ENCODE results near the gene CMTM1. TPM values are rescaled to one million over a fixed set of nuclear protein-coding genes. Genes with fewer than 3 reads are reported as not detected.
"Not testable (repeated sequence)": the region's sequence is repeated elsewhere in the genome, so short reads cannot be mapped to it uniquely, and the experiment has no call there.

CMTM1 gene
- total RNA-seq, 1 experiment from 2014 or later: 5.8 TPM

DNA sequence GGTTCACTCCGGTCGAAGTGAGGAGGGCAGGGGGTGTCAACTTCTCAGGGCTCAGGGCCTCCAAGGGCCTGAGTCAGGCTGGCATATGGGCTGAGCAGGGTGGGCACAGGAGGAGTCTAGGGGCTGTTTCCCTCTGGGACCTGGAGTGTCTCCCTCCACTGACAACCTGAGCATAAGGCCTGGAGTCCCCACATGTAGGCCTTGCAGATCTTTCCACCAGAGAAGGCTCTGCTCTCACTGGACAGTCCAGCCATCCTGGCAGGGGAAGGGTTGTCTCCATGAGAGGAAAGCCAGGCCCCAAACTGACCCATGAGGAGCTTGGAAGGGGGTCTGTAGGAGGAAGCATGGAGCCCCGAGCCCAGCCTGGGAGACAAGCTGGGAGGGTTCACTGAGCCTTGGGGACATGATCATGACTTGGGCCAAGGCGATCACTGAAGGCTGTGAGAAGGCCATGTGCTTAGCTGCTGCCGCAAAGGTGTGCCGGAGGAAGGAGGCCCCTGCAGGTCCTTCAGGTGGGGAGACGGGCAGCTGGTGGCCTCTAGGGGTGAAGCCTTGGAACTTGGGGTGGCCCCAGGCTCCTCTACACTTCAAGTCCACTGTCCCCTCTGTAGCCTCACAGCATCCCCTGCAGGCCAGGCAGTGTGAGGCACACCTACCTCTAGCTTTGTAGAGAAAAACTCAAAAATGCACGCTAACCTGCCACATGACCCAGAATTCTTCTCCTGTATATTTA is 22.9 kb downstream of the CMTM1 start:
- DNase-seq: peak; percentile 89
- Histone ChIP-seq H3K4me3 (ENCODE audit: low read length) (no peak overlapping the region), H4K20me1 (ENCODE audit: insufficient read depth, low read depth, low read length) (0 out of 2 replicates have a peak, but pooled peaks cover 5% of the 10 kb centered on the region), H2AFZ (ENCODE audit: low read length) (no peak overlapping the region), H3K27me3 (ENCODE audit: low read length) (no peaks in the 10 kb centered on the region), H3K36me3 (ENCODE audit: insufficient read depth, low read length) (no peaks in the 10 kb centered on the region), H3K4me2 (ENCODE audit: low read depth, low read length, poor library complexity, severe bottlenecking) (no peak overlapping the region), H3K4me1 (ENCODE audit: low read length) (peaks cover 6% of the 10 kb centered on the region; the same call in 1 of the 2 replicates), H3K79me2 (ENCODE audit: low read length) (no peaks in the 10 kb centered on the region), H3K27ac (ENCODE audit: low read length) (no peak overlapping the region), H3K9ac (ENCODE audit: low read length) (no peak overlapping the region), H3K9me3 (ENCODE audit: low read length) (no peaks in the 10 kb centered on the region), H3K9me2 (replicated peaks; ENCODE audit: insufficient read depth, low read length) (no peaks in the 10 kb centered on the region)

DNA sequence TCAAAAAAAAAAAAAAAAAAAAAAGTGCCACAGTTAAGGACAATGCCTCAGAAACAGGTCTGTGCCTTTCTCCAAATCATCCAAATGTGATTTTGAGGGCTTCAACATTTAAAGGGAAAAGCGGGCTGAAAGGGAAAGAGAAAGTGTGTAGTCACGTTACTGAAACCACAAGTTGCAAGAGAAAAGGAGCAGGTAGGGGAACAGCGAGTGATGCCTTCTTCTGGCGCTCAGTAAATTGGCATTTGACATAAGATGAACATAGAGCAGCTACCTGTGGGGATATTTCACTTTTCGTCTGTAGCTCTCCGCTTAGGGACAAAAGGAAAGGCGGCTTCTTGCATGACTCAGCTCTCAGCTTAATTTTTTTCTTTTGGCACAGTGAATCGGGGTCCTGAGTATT is 24.1 kb downstream of the CMTM1 start:
- Histone ChIP-seq H3K9me3 (ENCODE audit: low read length) (no peaks in the 10 kb centered on the region), H3K79me2 (ENCODE audit: low read length) (no peaks in the 10 kb centered on the region), H3K4me2 (ENCODE audit: low read depth, low read length, poor library complexity, severe bottlenecking) (peak overlapping the region; percentile 44), H3K9ac (ENCODE audit: low read length) (no peak overlapping the region), H3K4me1 (ENCODE audit: low read length) (peaks cover 6% of the 10 kb centered on the region; the same call in 1 of the 2 replicates), H2AFZ (ENCODE audit: low read length) (no peak overlapping the region), H3K9me2 (replicated peaks; ENCODE audit: insufficient read depth, low read length) (no peaks in the 10 kb centered on the region), H3K36me3 (ENCODE audit: insufficient read depth, low read length) (no peaks in the 10 kb centered on the region), H3K27me3 (ENCODE audit: low read length) (no peaks in the 10 kb centered on the region), H3K27ac (ENCODE audit: low read length) (no peak overlapping the region), H4K20me1 (ENCODE audit: insufficient read depth, low read depth, low read length) (0 out of 2 replicates have a peak, but pooled peaks cover 5% of the 10 kb centered on the region), H3K4me3 (ENCODE audit: low read length) (no peak overlapping the region; the same call in 1 of the 2 replicates)
- DNase-seq: no peak

DNA sequence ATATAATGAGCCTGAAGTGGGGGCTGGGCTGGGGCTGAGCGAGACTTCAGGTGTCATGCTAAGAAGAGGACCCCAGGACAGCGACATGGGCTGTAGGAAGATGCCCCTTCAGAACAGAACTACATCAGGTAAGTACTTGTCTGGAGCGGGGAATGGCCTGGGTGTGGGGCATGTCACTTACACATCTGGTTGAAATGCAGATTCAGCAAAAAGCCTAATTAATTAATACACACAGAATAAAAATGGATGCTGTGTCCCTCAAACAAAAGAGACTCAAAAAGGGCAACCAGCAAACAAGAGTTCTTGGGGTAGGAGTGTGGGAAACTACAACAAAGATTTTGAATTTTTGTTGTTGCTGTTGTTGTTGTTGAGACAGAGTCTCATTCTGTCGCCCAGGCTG is 24.8 kb downstream of the CMTM1 start:
- Histone ChIP-seq H3K27ac (ENCODE audit: low read length) (no peak overlapping the region), H2AFZ (ENCODE audit: low read length) (no peak overlapping the region), H3K4me2 (ENCODE audit: low read depth, low read length, poor library complexity, severe bottlenecking) (no peak overlapping the region), H3K9me2 (replicated peaks; ENCODE audit: insufficient read depth, low read length) (no peaks in the 10 kb centered on the region), H3K9ac (ENCODE audit: low read length) (no peak overlapping the region), H4K20me1 (ENCODE audit: insufficient read depth, low read depth, low read length) (0 out of 2 replicates have a peak, but pooled peaks cover 5% of the 10 kb centered on the region), H3K4me3 (ENCODE audit: low read length) (no peak overlapping the region), H3K79me2 (ENCODE audit: low read length) (no peaks in the 10 kb centered on the region), H3K4me1 (ENCODE audit: low read length) (peaks cover 6% of the 10 kb centered on the region; the same call in 1 of the 2 replicates), H3K9me3 (ENCODE audit: low read length) (no peaks in the 10 kb centered on the region), H3K27me3 (ENCODE audit: low read length) (no peaks in the 10 kb centered on the region), H3K36me3 (ENCODE audit: insufficient read depth, low read length) (no peaks in the 10 kb centered on the region)
- no peak for DNase-seq

GRCh38 chr16:66592241-66592640 is 26.0 kb downstream of the CMTM1 start:
- H3K9ac ChIP-seq (ENCODE audit: low read length): no peak overlapping the region
- 0 out of 2 replicates have a peak, but pooled peaks cover 5% of the 10 kb centered on the region for H4K20me1 ChIP-seq (ENCODE audit: insufficient read depth, low read depth, low read length)
- no peak overlapping the region for H3K4me3 ChIP-seq (ENCODE audit: low read length)
- H3K9me3 ChIP-seq (ENCODE audit: low read length): no peaks in the 10 kb centered on the region
- no peaks in the 10 kb centered on the region for H3K36me3 ChIP-seq (ENCODE audit: insufficient read depth, low read length)
- peaks cover 9% of the 10 kb centered on the region for H3K4me1 ChIP-seq (ENCODE audit: low read length)
- H3K27ac ChIP-seq (ENCODE audit: low read length): no peak overlapping the region
- no peak for DNase-seq
- no peak overlapping the region for H2AFZ ChIP-seq (ENCODE audit: low read length)
- no peaks in the 10 kb centered on the region for H3K79me2 ChIP-seq (ENCODE audit: low read length)
- H3K4me2 ChIP-seq (ENCODE audit: low read depth, low read length, poor library complexity, severe bottlenecking): no peak overlapping the region
- no peaks in the 10 kb centered on the region for H3K27me3 ChIP-seq (ENCODE audit: low read length)
- H3K9me2 ChIP-seq (replicated peaks; ENCODE audit: insufficient read depth, low read length): no peaks in the 10 kb centered on the region

- peaks cover 13% of the 10 kb centered on the region for H3K4me1 ChIP-seq (ENCODE audit: low read length)
- no peak overlapping the region for H3K9ac ChIP-seq (ENCODE audit: low read length)
- H2AFZ ChIP-seq (ENCODE audit: low read length): no peak overlapping the region
- no peaks in the 10 kb centered on the region for H3K9me2 ChIP-seq (replicated peaks; ENCODE audit: insufficient read depth, low read length)
- no peak overlapping the region for H3K27ac ChIP-seq (ENCODE audit: low read length)
- no peak overlapping the region for H3K4me3 ChIP-seq (ENCODE audit: low read length)
- H3K9me3 ChIP-seq (ENCODE audit: low read length): no peaks in the 10 kb centered on the region
- 0 out of 2 replicates have a peak, but pooled peaks cover 5% of the 10 kb centered on the region for H4K20me1 ChIP-seq (ENCODE audit: insufficient read depth, low read depth, low read length)
- no peaks in the 10 kb centered on the region for H3K79me2 ChIP-seq (ENCODE audit: low read length)
- H3K27me3 ChIP-seq (ENCODE audit: low read length): no peaks in the 10 kb centered on the region
- DNase-seq: no peak
- H3K4me2 ChIP-seq (ENCODE audit: low read depth, low read length, poor library complexity, severe bottlenecking): no peak overlapping the region
- no peaks in the 10 kb centered on the region for H3K36me3 ChIP-seq (ENCODE audit: insufficient read depth, low read length)
Observed at GRCh38 chr16:66592814-66593213, 26.6 kb downstream of the CMTM1 start.

DNA sequence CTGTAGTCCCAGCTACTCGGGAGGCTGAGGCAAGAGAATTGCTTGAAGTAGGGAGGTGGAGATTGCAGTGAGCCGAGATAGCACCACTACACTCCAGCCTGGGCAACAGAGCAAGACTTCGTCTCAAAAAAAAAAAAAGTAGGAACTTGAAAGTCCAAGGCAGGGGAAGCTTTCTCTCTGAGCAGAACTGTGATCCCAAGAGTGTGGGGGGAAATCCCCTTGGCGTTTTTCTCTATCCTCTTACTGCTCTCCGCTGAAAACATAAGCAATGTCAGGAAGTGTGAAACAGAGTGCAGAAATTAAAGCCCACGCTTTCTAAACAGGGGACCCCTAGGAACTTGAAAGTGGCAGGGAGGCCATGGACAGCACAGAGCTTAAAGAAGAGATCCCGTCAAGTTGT is 28.5 kb downstream of the CMTM1 start:
- Histone ChIP-seq H3K4me3 (ENCODE audit: low read length) (no peak overlapping the region), H3K9ac (ENCODE audit: low read length) (no peak overlapping the region), H3K4me1 (ENCODE audit: low read length) (peaks cover 18% of the 10 kb centered on the region), H3K27me3 (ENCODE audit: low read length) (no peaks in the 10 kb centered on the region), H3K36me3 (ENCODE audit: insufficient read depth, low read length) (no peaks in the 10 kb centered on the region), H4K20me1 (ENCODE audit: insufficient read depth, low read depth, low read length) (no peaks in the 10 kb centered on the region), H3K9me2 (replicated peaks; ENCODE audit: insufficient read depth, low read length) (no peaks in the 10 kb centered on the region), H3K4me2 (ENCODE audit: low read depth, low read length, poor library complexity, severe bottlenecking) (no peak overlapping the region), H3K27ac (ENCODE audit: low read length) (no peak overlapping the region), H3K79me2 (ENCODE audit: low read length) (no peaks in the 10 kb centered on the region), H2AFZ (ENCODE audit: low read length) (no peak overlapping the region), H3K9me3 (ENCODE audit: low read length) (no peaks in the 10 kb centered on the region)
- no peak for DNase-seq

- not testable (repeated sequence) for H2AFZ ChIP-seq (ENCODE audit: low read length); H3K27ac ChIP-seq (ENCODE audit: low read length); H3K9me3 ChIP-seq (ENCODE audit: low read length); H3K9ac ChIP-seq (ENCODE audit: low read length); H3K79me2 ChIP-seq (ENCODE audit: low read length); H3K27me3 ChIP-seq (ENCODE audit: low read length); H3K4me3 ChIP-seq (ENCODE audit: low read length); H3K36me3 ChIP-seq (ENCODE audit: insufficient read depth, low read length); H3K4me2 ChIP-seq (ENCODE audit: low read depth, low read length, poor library complexity, severe bottlenecking); DNase-seq; H4K20me1 ChIP-seq (ENCODE audit: insufficient read depth, low read depth, low read length); H3K9me2 ChIP-seq (replicated peaks; ENCODE audit: insufficient read depth, low read length)
- peaks cover 16% of the 10 kb centered on the region for H3K4me1 ChIP-seq (ENCODE audit: low read length)
Observed at GRCh38 chr16:66596559-66596958, 30.3 kb downstream of the CMTM1 start.

GRCh38 chr16:66596986-66597848 is 31.0 kb downstream of the CMTM1 start:
- DNase-seq: peak; percentile 53
- H3K9ac ChIP-seq (ENCODE audit: low read length): no peak overlapping the region
- peaks cover 20% of the 10 kb centered on the region for H3K4me1 ChIP-seq (ENCODE audit: low read length)
- peaks cover 5% of the 10 kb centered on the region; the same call in 1 of the 2 replicates for H3K9me3 ChIP-seq (ENCODE audit: low read length)
- H3K27me3 ChIP-seq (ENCODE audit: low read length): no peaks in the 10 kb centered on the region; the same call in 1 of the 2 replicates
- H3K9me2 ChIP-seq (replicated peaks; ENCODE audit: insufficient read depth, low read length): no peaks in the 10 kb centered on the region
- H2AFZ ChIP-seq (ENCODE audit: low read length): no peak overlapping the region
- no peak overlapping the region for H3K4me2 ChIP-seq (ENCODE audit: low read depth, low read length, poor library complexity, severe bottlenecking)
- no peak overlapping the region for H3K4me3 ChIP-seq (ENCODE audit: low read length)
- peaks cover 3% of the 10 kb centered on the region; the same call in 1 of the 2 replicates for H4K20me1 ChIP-seq (ENCODE audit: insufficient read depth, low read depth, low read length)
- no peaks in the 10 kb centered on the region for H3K79me2 ChIP-seq (ENCODE audit: low read length)
- H3K27ac ChIP-seq (ENCODE audit: low read length): no peak overlapping the region
- no peaks in the 10 kb centered on the region for H3K36me3 ChIP-seq (ENCODE audit: insufficient read depth, low read length)
